HepG2 (cell line): ENCODE results near the gene UNKL. TPM values are rescaled to one million over a fixed set of nuclear protein-coding genes. Genes with fewer than 3 reads are reported as not detected.

Experiments
- ATAC-seq: fragments of 200-7000 bp; cut with Tn5 transposase; 3 replicates; pipeline ENCODE4 v1.9.1; 2020; ENCODE audit warnings: mild to moderate bottlenecking, moderate library complexity
- BruUV-seq: library from RNA; stranded (reverse); fragments of 400-500 nt; replicated peaks from 2 replicates; lab custom pipeline; 2021; lab: Mats Ljungman, UMichigan
- CTCF ChIA-PET: fragments of 300-600 bp; formaldehyde crosslinking; extraction: SDS; loops from one replicate; lab custom pipeline; 2021; ENCODE audit warnings: low total read pairs, inconsistent platforms, low intra/inter-chr PET ratio; lab: Yijun Ruan, JAX
- POLR2A ChIA-PET: fragments of 350-600 bp; sonication (Branson Sonifier 250); formaldehyde crosslinking; loops from one replicate; lab custom pipeline; 2020; ENCODE audit warnings: antibody characterized with exemption, inconsistent platforms; lab: Yijun Ruan, JAX
- DNase-seq: peaks from one replicate; pipeline ENCODE4 v3.0.0-alpha.2; 2015; ENCODE audit warnings: low spot score
- FAIRE-seq: peaks from 3 replicates; lab custom pipeline; 2011; peaks lifted over from hg19 to GRCh38; lab: Jason Lieb, UNC
- H2AFZ ChIP-seq: one replicate; pipeline ENCODE4 v1.6.1; 2011; ENCODE audit warnings: low read length, inconsistent platforms
- H3K27ac ChIP-seq: fragments of 300-600 bp; 3 replicates; pipeline ENCODE4 v1.8.0; 2011; ENCODE audit warnings: mixed run types, mild to moderate bottlenecking, mixed read lengths, low read length, inconsistent platforms; ENCODE audit not compliant: insufficient read depth; ENCODE audit errors: extremely low read length
- H3K27me3 ChIP-seq, 2 experiments: fragments of 200-600 bp in 1 of 2; 2 replicates in 1 of 2; 3 replicates in 1 of 2; pipeline versions ENCODE4 v1.6.0 to v1.8.0; 2011; ENCODE audit warnings: low read length in 2 of 2, mild to moderate bottlenecking in 2 of 2, moderate library complexity in 2 of 2, inconsistent platforms in 1 of 2; ENCODE audit not compliant: insufficient read depth in 2 of 2, control insufficient read depth in 1 of 2
- H3K36me3 ChIP-seq, 2 experiments: fragments of 200-600 bp in 1 of 2; replicated peaks in 1 of 2; 2 replicates in 1 of 2; 3 replicates in 1 of 2; pipeline versions ENCODE4 v1.5.1 to v1.8.0; 2011; ENCODE audit warnings: low read length in 2 of 2, inconsistent platforms in 1 of 2; ENCODE audit not compliant: insufficient read depth in 2 of 2, control insufficient read depth in 1 of 2
- H3K4me1 ChIP-seq: 2 replicates; pipeline ENCODE4 v1.5.1; 2012; ENCODE audit warnings: low read length, inconsistent platforms; ENCODE audit not compliant: insufficient read depth
- H3K4me2 ChIP-seq: 2 replicates; pipeline ENCODE4 v1.6.0; 2011; ENCODE audit warnings: low read depth, low read length, inconsistent platforms
- H3K4me3 ChIP-seq, 3 experiments: fragments of 200-600 bp in 1 of 3; sonication (generic), shearing (Covaris generic) in 1 of 3; replicated peaks in 1 of 3; 2 replicates each; pipeline ENCODE4 v1.5.1; 2011 to 2016; ENCODE audit warnings: low read length in 3 of 3, inconsistent platforms in 2 of 3, low read depth in 2 of 3, mild to moderate bottlenecking in 2 of 3, control low read depth in 1 of 3, mixed read lengths in 1 of 3; ENCODE audit not compliant: insufficient read depth in 1 of 3
- H3K79me2 ChIP-seq: one replicate; pipeline ENCODE4 v1.6.1; 2011; ENCODE audit warnings: low read length, inconsistent platforms; ENCODE audit not compliant: insufficient read depth
- H3K9ac ChIP-seq: 2 replicates; pipeline ENCODE4 v1.6.0; 2011; ENCODE audit warnings: mild to moderate bottlenecking, low read depth, low read length, inconsistent platforms; ENCODE audit not compliant: insufficient read depth
- H3K9me3 ChIP-seq: 2 replicates; pipeline ENCODE4 v1.5.1; 2012; ENCODE audit warnings: mild to moderate bottlenecking, low read length
- H4K20me1 ChIP-seq: 2 replicates; pipeline ENCODE4 v1.6.0; 2011; ENCODE audit warnings: inconsistent platforms, mild to moderate bottlenecking, low read length, moderate library complexity; ENCODE audit not compliant: insufficient read depth
- AHR ChIP-seq: IDR thresholded peaks from 2 replicates; pipeline ENCODE4 v1.6.1; 2018; ENCODE audit warnings: missing genetic modification reagents, missing compliant biosample characterization
- ATF4 ChIP-seq, 2 experiments: fragments of 450-650 bp in 1 of 2; sonication (generic) in 1 of 2; formaldehyde crosslinking; IDR thresholded peaks; 2 replicates each; pipeline versions ENCODE4 v1.5.0 to v1.8.0; 2020 to 2022; ENCODE audit warnings: mild to moderate bottlenecking in 1 of 2, missing genetic modification reagents in 1 of 2
- EEA1 ChIP-seq: sonication (generic); formaldehyde crosslinking; IDR thresholded peaks from 2 replicates; pipeline ENCODE4 v1.5.1; 2020; ENCODE audit warnings: mild to moderate bottlenecking, missing genetic modification reagents, borderline replicate concordance
- HOMEZ ChIP-seq: IDR thresholded peaks from 2 replicates; pipeline ENCODE4 v1.6.1; 2016; ENCODE audit warnings: low read depth
- IRF1 ChIP-seq: sonication (generic); formaldehyde crosslinking; IDR thresholded peaks from 2 replicates; pipeline ENCODE4 v1.4.0; 2020; ENCODE audit warnings: low read depth, mild to moderate bottlenecking, missing genetic modification reagents
- MED13 ChIP-seq: sonication (generic); formaldehyde crosslinking; IDR thresholded peaks from 2 replicates; pipeline ENCODE4 v1.5.0; 2020; ENCODE audit warnings: missing genetic modification reagents
- RFX3 ChIP-seq: IDR thresholded peaks from 2 replicates; pipeline ENCODE4 v1.6.1; 2016; ENCODE audit warnings: missing biosample characterization, missing genetic modification reagents
- STAG1 ChIP-seq: sonication (generic); formaldehyde crosslinking; IDR thresholded peaks from 2 replicates; pipeline ENCODE4 v1.4.0; 2020; ENCODE audit warnings: missing genetic modification reagents
- USF2 ChIP-seq, 2 experiments: sonication (generic) in 1 of 2; formaldehyde crosslinking in 1 of 2; IDR thresholded peaks; 2 replicates each; pipeline versions ENCODE4 v1.5.1 to v1.6.1; 2011 to 2020; ENCODE audit warnings: borderline replicate concordance in 1 of 2, low read depth in 1 of 2, low read length in 1 of 2, mild to moderate bottlenecking in 1 of 2, missing genetic modification reagents in 1 of 2, moderate library complexity in 1 of 2
- ZBTB37 ChIP-seq: sonication (generic); formaldehyde crosslinking; IDR thresholded peaks from 2 replicates; pipeline ENCODE4 v1.4.0; 2020; ENCODE audit warnings: mild to moderate bottlenecking, missing genetic modification reagents
- ZFP36L2 ChIP-seq: sonication (generic); formaldehyde crosslinking; IDR thresholded peaks from 2 replicates; pipeline ENCODE4 v1.4.0; 2020; ENCODE audit warnings: missing genetic modification reagents
- ZFP62 ChIP-seq: sonication (generic); formaldehyde crosslinking; IDR thresholded peaks from 2 replicates; pipeline ENCODE4 v1.4.0; 2020; ENCODE audit warnings: missing genetic modification reagents
- ZNF281 ChIP-seq: sonication (generic); formaldehyde crosslinking; IDR thresholded peaks from 2 replicates; pipeline ENCODE4 v1.4.0; 2020; ENCODE audit warnings: missing genetic modification reagents, borderline replicate concordance
- ZNF557 ChIP-seq: sonication (generic); formaldehyde crosslinking; IDR thresholded peaks from 2 replicates; pipeline ENCODE4 v1.4.0; 2020; ENCODE audit warnings: missing genetic modification reagents
- ZNF615 ChIP-seq: sonication (generic); formaldehyde crosslinking; IDR thresholded peaks from 2 replicates; pipeline ENCODE4 v1.5.0; 2020; ENCODE audit warnings: mild to moderate bottlenecking, missing genetic modification reagents, borderline replicate concordance
- WGBS: methylation state at CpG from one replicate; pipeline ENCODE4 v1.1.6; 2017; ENCODE audit warnings: low lambda C conversion rate; 5-methylcytosine and 5-hydroxymethylcytosine counted together
- in situ Hi-C: cut with HindIII; loops from 2 replicates; pipeline ENCODE4 v1.10.0; 2017; ENCODE audit warnings: low pct_unique_long_range_greater_than_20kb; ENCODE audit not compliant: extremely low pct_ligation_motif_present
- intact Hi-C: fragments of 100-400 bp; cut with micrococcal nuclease; formaldehyde crosslinking; loops from one replicate; pipeline ENCODE4 v1.10.0; 2022; ENCODE audit not compliant: unreplicated experiment
- polyA plus RNA-seq, 8 experiments: library from polyadenylated mRNA; depleted of rRNA in 3 of 8; stranded (reverse) in 7 of 8; unstranded in 1 of 8; fragments of >200 nt; fragmentation: Illumina TruSeq in 4 of 8; extraction: Trizol in 4 of 8; gene quantifications; 2 replicates each; pipeline versions ENCODE4 v1.2.1 to v1.2.3, GENCODE V29; 2011 to 2016; ENCODE audit warnings: low read depth in 4 of 8, missing spikeins in 1 of 8, mixed read lengths in 1 of 8; ENCODE audit not compliant: insufficient read depth in 1 of 8
- total RNA-seq, 5 experiments: library from RNA; depleted of rRNA; stranded (reverse); fragments of >200 nt; fragmentation: Illumina TruSeq; extraction: Trizol; gene quantifications; 2 replicates each; pipeline ENCODE4 v1.2.3, GENCODE V29; 2016; ENCODE audit warnings: low read depth in 1 of 5

UNKL gene
- total and polyA plus RNA-seq, 2 of the 13 experiments (the other 11 are each of a cell fraction or from before 2014, with no cell fraction given) = 10.4 to 17.6 TPM

GRCh38 chr16:1461146-1461545 is 46.6 kb upstream of the UNKL start:
- 97% methylated on average over 19 of the region's 24 CpGs for WGBS
- POLR2A ChIA-PET = no interaction called here
- DNase-seq (no peak), FAIRE-seq (no peak), ATAC-seq (no peak)
- BruUV-seq = no TSS peak
- Histone ChIP-seq H3K9me3 (no peaks in the 10 kb centered on the region), H3K36me3 (peaks cover 14 to 22% of the 10 kb centered on the region in 2 experiments; a peak in 3 of 5 replicates), H3K9ac (no peak overlapping the region), H4K20me1 (no peaks in the 10 kb centered on the region), H3K27me3 (no peaks in the 10 kb centered on the region), H3K79me2 (no peaks in the 10 kb centered on the region), H3K27ac (no peak overlapping the region), H3K4me3 (no peak overlapping the region), H3K4me2 (no peak overlapping the region), H3K4me1 (no peaks in the 10 kb centered on the region), H2AFZ (no peak overlapping the region)
- CTCF ChIA-PET = no interaction called here
- in situ Hi-C loops = no loop called here
- intact Hi-C loops = no loop called here
- TF ChIP-seq ZFP62 (CRISPR knock-in tag) = no peak
- no peak for TF ChIP-seq HOMEZ (CRISPR knock-in tag)
- TF ChIP-seq MED13 = no peak
- TF ChIP-seq USF2 (IDR thresholded peaks at IDR 0.05; ENCODE audit: low read depth, low read length) = no peak
- TF ChIP-seq USF2 (CRISPR knock-in tag; IDR thresholded peaks at IDR 0.05; ENCODE audit: borderline replicate concordance) = no peak
- no peak for TF ChIP-seq IRF1 (CRISPR knock-in tag)
- no peak for TF ChIP-seq STAG1
- TF ChIP-seq ZFP36L2 (CRISPR knock-in tag) = no peak
- no peak for TF ChIP-seq ZNF615
- no peak for TF ChIP-seq ATF4 (CRISPR knock-in tag; IDR thresholded peaks at IDR 0.05)
- TF ChIP-seq RFX3 = no peak
- no peak for TF ChIP-seq ZBTB37
- TF ChIP-seq ZNF557 (CRISPR knock-in tag) = no peak
- no peak for TF ChIP-seq ZNF281 (CRISPR knock-in tag)
- no peak for TF ChIP-seq AHR
- TF ChIP-seq EEA1 = no peak
